Urothelium cell line (cell line): ENCODE results near the gene GNB1L.

ENCODE experiments used
- DNase-seq: peaks from one replicate; pipeline ENCODE4 v3.0.0; 2011; ENCODE audit warnings: low spot score, mixed read lengths
- FAIRE-seq: peaks from 2 replicates; lab custom pipeline; 2011; peaks lifted over from hg19 to GRCh38; lab: Jason Lieb, UNC

Gene GNB1L

DNA sequence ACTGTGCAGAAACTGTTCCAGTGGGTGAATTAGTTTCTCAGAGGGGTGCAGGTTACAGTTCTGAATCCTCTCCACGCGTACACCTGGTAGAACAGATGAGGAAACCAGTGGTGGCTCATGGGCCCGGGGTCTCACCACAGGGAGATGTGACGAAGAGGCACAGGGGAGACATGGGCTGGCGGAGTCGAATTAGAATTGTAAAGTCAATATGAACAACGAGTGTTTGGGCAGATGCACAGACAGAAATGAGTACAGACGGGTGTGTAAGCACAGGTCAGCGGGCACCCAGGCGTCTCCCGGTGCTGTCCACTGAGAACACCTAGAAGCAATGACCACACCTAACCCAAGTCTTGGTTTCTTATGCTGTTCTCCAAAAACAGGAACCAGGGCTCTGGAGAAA, 41.8 kb downstream of the GNB1L start:
- FAIRE-seq: no peak
- no peak for DNase-seq

DNA sequence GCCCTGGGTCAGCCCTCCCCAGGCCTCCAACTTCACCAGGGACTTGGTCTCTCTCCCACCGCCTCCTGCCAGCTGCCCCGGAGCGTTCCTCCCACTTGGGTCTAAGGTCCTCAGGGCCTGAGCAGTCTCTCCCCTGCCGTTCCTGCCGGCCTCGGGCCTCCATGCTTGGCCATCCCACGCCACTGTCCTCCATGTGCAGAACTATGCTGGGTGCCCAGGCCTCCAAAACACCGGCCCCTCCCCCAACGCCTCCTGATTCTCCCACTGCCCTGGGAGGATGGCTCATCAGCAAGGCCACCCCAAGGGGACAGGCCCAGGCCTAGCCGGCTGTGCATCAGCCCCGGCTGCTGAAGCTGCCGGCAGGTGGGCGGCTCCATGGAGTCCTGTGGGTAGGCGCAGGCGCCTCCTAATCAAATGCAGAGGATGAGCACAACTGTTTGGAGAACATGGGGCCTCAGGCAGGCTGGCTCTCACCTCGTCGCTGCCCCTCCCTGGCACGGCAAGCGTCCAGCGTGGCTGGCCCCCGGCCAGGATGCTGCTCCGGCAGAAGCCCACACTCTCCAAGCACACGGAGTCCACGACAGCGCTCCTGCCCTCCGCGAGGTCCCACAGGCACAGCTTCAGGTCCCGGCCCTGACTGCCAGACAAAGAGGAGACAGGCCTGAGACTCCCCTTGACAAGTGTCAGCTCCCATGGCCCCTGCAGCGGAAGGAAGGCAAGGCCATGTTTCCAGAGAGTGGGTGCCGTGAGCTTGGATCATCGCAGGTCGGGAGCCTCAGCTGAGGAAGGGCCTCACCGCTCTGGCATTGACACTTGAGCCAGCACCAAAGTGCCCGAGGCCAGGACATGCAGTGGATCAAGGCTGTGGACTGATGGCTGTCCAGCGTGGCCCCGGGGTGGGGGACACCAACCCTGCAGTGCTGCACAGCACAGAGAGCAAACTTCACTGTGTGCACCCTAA, 42.6 kb downstream of the GNB1L start:
- DNase-seq (no peak), FAIRE-seq (peak; percentile 59)

GRCh38 chr22:19811211-19811621, 43.5 kb downstream of the GNB1L start:
- DNase-seq: no peak
- peak; percentile 30 for FAIRE-seq

DNA sequence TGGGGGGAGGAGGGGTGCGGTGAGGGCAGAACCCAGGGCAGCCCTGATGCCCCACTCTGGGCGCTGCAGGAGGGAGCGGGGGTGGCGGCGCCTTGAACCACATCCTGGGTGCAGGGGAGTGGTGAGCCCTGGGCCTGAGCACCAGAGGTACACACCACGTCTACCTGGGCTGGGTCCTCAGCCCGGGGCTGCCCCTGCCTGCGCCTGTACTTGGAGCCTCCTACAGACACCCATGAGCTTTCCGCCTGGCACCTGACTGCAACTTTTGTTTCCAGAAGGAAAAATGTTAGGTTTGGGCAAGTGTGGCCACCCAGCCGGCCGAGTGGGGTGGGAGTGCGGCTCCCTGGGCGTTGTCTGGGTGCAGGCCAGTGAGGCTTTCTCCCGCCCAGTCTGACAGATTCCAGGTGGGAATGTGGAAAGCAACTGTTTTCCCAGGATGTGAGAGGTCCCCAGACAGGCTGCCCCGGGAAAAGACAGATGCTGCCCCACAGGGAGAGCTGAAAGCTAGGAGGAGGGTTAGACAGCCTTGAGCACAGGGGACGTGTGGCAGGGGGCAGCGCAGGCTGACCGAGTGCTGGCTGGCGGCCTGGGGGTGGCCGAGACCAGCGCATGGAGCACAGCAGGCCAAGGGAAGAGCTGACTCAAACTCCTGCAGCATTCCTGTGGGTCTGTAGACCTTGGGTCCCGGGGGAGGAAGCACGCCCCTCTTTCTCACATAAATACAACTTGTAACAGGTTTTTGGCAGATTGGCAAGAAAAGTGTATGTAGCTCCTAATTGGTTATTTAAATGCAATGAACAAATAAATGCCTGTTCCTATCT, 44.1 kb downstream of the GNB1L start:
- FAIRE-seq (peak; percentile 27), DNase-seq (peak; percentile 72)

DNA sequence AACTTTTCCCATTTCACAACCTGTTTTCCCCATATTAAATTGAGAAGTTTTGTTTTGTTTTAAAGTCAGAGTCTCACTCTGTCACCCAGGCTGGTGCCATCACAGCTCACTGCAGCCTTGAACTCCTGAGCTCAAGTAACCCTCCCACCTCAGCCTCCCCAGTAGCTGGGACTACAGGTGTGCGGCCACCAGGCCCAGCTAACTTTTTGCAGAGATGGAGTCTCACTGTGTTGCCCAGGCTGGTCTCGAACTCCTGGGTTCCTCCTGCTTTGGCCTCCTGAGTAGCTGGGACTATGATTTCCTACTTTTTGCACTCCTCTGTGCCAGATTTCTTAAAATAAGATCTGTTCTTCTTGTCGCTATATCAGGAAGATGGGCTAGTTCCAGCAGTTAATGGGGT, 44.9 kb downstream of the GNB1L start:
- DNase-seq (no peak), FAIRE-seq (no peak)

- DNase-seq (no peak), FAIRE-seq (no peak)
These were observed 45.7 kb downstream of the GNB1L start for GRCh38 chr22:19808873-19809478.

- FAIRE-seq (peak; percentile 63), DNase-seq (no peak)
These were observed 46.5 kb downstream of the GNB1L start for GRCh38 chr22:19807914-19808872.

GRCh38 chr22:19807161-19807913, 47.3 kb downstream of the GNB1L start:
- DNase-seq: no peak
- peak; percentile 92 for FAIRE-seq

- DNase-seq: peak; percentile 92
- FAIRE-seq: peak; percentile 98
These were observed 48.2 kb downstream of the GNB1L start for GRCh38 chr22:19806213-19807160.

DNA sequence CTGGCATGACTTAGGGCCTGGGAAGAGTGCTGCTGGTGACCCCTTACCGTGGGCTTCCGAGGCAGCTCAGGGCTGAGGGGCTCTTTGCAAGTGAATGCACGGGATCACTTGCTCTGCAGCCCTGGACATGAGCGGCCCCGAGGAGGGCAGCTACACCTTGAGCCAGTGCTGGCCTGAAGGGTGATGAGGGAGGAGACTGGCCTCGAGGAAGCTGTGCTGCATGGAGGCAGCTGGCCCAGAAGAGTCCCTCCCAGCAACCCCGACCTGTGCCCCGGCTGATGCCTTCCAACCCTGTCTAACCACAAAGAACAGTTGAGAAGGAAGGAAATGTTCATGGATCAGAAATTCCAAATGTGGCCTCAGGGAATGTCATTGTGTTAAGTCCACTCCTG, 48.9 kb downstream of the GNB1L start:
- FAIRE-seq: peak; percentile 96
- peak; percentile 46 for DNase-seq

- DNase-seq (no peak), FAIRE-seq (peak; percentile 65)
These were observed 50.9 kb downstream of the GNB1L start for GRCh38 chr22:19803736-19804267.

GRCh38 chr22:19802894-19803735, 51.6 kb downstream of the GNB1L start:
- no peak for DNase-seq
- FAIRE-seq: peak; percentile 9

- DNase-seq (no peak), FAIRE-seq (peak; percentile 62)
These were observed 52.4 kb downstream of the GNB1L start for GRCh38 chr22:19802001-19802893.

DNA sequence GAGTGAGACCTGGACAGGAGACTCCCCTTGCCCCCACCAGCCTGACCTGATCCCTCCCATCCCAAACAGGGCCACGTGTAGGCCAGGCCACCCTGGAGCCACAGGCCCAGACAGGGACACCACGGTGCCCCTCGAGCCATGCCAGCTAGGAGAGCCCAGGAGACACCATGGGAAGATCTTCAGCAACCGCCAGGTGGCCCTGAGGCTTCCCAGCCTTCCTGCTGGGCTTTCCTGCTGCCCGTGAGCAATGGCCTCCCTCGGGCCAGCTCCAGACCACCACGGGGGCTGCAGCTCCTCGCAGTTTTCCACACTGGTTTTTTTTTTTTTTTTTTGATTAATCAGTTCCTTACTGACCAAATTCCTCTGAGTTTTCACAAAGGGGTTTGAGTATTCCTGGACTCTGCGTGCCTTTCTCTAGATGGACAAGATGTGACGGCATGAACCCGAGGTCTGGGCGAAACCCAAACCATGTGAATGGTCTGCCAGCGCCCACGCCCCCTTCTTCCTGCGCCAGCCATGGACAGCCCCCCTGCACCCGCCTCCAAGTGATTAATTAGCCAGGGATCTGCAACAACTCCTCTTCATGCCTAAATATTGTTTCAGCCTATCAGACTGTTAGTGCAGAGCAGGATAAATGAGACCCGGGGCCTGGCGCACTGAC, 53.2 kb downstream of the GNB1L start:
- no peak for FAIRE-seq
- no peak for DNase-seq

- FAIRE-seq (no peak), DNase-seq (no peak)
These were observed 53.9 kb downstream of the GNB1L start for GRCh38 chr22:19800761-19801244.
